Heart left ventricle (tissue), 13 donors: ENCODE results near the gene REXO1.

Experiments
- POLR2A ChIP-seq, 2 donors: fragments of 450-650 bp; IDR thresholded peaks; one replicate each; pipeline ENCODE4 v1.6.1; 2017; ENCODE audit warnings: antibody characterized with exemption in 2 of 2, mild to moderate bottlenecking in 2 of 2, moderate library complexity in 2 of 2
- TF ChIP-seq, protein P1 (sequence below), 12 donors: fragments of 200-600 bp; sonication (generic) in 4 of 12; IDR thresholded peaks; one replicate each; pipeline versions ENCODE4 v1.5.0 to v1.8.0; 2018 to 2022; ENCODE audit warnings: antibody characterized with exemption in 12 of 12, mild to moderate bottlenecking in 5 of 12
- donor health status: ischemic (EF 13 %, LVEDD 7.1; RV severe dilation, severe dysfunction).
- donor health status: DM: no; HTN: yes; CAD: no.
- donor health status: DM: no; HTN: no; CAD: no.
- donor health status: ischemic (EF 25% LVEDD 6.9; RV normal size, moderate dysfunction).
- donor health status: ischemic (EF 25% LVEDD 5.7; RV mildly dilated, moderate dysfunction).
- donor health status: ischemic (EF 35%, LVEDD 5.7; RV mildly dilated, moderate dysfunction).
- donor health status: nonischemic (EF 11% LVEDD 7.7; RV severe dilation, severe dysfunction).
- donor health status: DM: yes; HTN: yes; CAD: no.
- donor health status: PGD.
- donor health status: ischemic (EF 29% LVEDD 5.4; RV normal size, mild dysfunction).
- donor health status: nonischemic (EF 23%, LVEDD 6.1; RV moderate dilation, normal function).

DNA sequence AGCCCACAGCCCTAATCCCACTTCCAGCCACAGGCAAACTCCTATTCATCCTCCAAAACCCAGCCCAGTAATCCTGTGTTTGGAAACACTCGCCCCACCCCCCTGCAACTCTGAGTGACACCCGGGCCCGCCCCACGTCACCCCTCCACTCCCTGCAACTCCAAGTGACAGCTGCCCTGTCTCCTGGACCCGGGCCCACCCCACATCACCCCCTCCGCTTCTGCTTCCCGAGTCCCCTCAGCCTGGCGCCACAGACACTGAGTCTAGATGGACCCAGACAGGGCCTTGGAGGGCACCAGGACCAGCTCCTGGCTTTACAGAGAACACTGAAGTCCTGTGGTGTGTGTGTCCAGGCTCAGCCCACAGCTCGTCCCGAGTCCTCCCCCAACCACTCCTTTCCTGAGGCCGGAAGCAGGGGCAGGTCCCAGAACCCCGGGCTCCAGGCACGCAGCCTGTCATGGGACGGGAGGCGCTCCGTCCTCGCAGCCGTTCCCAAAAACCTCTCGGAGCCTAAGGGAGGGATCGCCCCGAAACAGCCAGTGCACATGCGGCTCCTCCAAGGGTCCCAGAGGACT, 7.7 kb downstream of the REXO1 start:
- TF ChIP-seq, protein P1, sequence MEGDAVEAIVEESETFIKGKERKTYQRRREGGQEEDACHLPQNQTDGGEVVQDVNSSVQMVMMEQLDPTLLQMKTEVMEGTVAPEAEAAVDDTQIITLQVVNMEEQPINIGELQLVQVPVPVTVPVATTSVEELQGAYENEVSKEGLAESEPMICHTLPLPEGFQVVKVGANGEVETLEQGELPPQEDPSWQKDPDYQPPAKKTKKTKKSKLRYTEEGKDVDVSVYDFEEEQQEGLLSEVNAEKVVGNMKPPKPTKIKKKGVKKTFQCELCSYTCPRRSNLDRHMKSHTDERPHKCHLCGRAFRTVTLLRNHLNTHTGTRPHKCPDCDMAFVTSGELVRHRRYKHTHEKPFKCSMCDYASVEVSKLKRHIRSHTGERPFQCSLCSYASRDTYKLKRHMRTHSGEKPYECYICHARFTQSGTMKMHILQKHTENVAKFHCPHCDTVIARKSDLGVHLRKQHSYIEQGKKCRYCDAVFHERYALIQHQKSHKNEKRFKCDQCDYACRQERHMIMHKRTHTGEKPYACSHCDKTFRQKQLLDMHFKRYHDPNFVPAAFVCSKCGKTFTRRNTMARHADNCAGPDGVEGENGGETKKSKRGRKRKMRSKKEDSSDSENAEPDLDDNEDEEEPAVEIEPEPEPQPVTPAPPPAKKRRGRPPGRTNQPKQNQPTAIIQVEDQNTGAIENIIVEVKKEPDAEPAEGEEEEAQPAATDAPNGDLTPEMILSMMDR (IDR thresholded peaks at IDR 0.05) = no peak
- TF ChIP-seq POLR2A (IDR thresholded peaks at IDR 0.05) = no peak
